ENCODE results near the gene RFNG. TPM values are rescaled to one million over a fixed set of nuclear protein-coding genes. Genes with fewer than 3 reads are reported as not detected.

Gene RFNG
- total and polyA plus RNA-seq, 10 of the 15 experiments (the other 5 are each of a cell fraction or from before 2014, with no cell fraction given), result 0.10 to 19.6 (median 6.2) TPM

- TF ChIP-seq SIN3A (IDR thresholded peaks at IDR 0.05; ENCODE audit: low read depth, low read length), result no peak
- TF ChIP-seq MYB (IDR thresholded peaks at IDR 0.05; ENCODE audit: borderline replicate concordance, low read depth, low read length), result no peak
- no peak for TF ChIP-seq SREBF1 (IDR thresholded peaks at IDR 0.05; ENCODE audit: low read length)
- TF ChIP-seq SKIL (IDR thresholded peaks at IDR 0.05; ENCODE audit: low read depth, poor library complexity, severe bottlenecking), result no peak
- TF ChIP-seq DPF2 (IDR thresholded peaks at IDR 0.05), result no peak; the same call in 1 of the 2 replicates
Observed at GRCh38 chr17:82030470-82031302, 20.9 kb downstream of the RFNG start (continued).

- ChIA-PET CTCF (interaction anchor here (0.6 to 2.3 kb wide), 15 partner anchors 8 to 827 kb away, joined by 3 to 19 read pairs (median 3); no protein-coding TSS in a partner anchor), SMC1A (ENCODE audit: uncharacterized antibody, unreplicated experiment) (interaction anchor here (0.7 to 2.5 kb wide), 5 partner anchors 76 to 389 kb away, joined by 3 to 13 read pairs (median 4); no protein-coding TSS in a partner anchor), RAD21 (ENCODE audit: unreplicated experiment) (interaction anchor here (0.6 to 1.5 kb wide), 8 partner anchors 10 to 321 kb away, joined by 3 to 4 read pairs (median 4); no protein-coding TSS in a partner anchor), POLR2A (interaction anchor here (1.1 to 1.3 kb wide), 2 partner anchors 20 to 70 kb away, joined by 3 read pairs; no protein-coding TSS in a partner anchor)
- FAIRE-seq (no peak), ATAC-seq (no peak), DNase-seq (ENCODE audit: low read depth, low spot score) (no peak)
- no peak overlapping the region for H3K27ac ChIP-seq (ENCODE audit: control insufficient read depth, insufficient read depth)
- no peaks in the 10 kb centered on the region; the same call in 1 of the 2 replicates for H3K4me1 ChIP-seq (ENCODE audit: control insufficient read depth, insufficient read depth, low read length)
- no peak overlapping the region for H2AFZ ChIP-seq (ENCODE audit: control insufficient read depth, low read depth, low read length)
- intact Hi-C loops (cut with micrococcal nuclease; ENCODE audit: unreplicated experiment) (no loop called here), in situ Hi-C loops (cut with MboI) (no loop called here)
- no peaks in the 10 kb centered on the region for H4K20me1 ChIP-seq (ENCODE audit: control insufficient read depth, insufficient read depth)
- peak overlapping the region; percentile 94 for H3K4me2 ChIP-seq (ENCODE audit: control insufficient read depth, insufficient read depth)
- 81% methylated on average over 18 of the region's 31 CpGs for WGBS (ENCODE audit: insufficient coverage, insufficient replicate concordance, low lambda C conversion rate, missing lambda C conversion rate)
- H3K9me3 ChIP-seq (replicated peaks; ENCODE audit: control insufficient read depth, insufficient read depth, low read length), result no peaks in the 10 kb centered on the region
- H3K4me3 ChIP-seq, result no peak overlapping the region
- H3K36me3 ChIP-seq (ENCODE audit: control insufficient read depth in 2 of 2, insufficient read depth in 2 of 2, low read length in 1 of 2), result no peaks in the 10 kb centered on the region; a peak in 3 of 4 replicates
- no TSS peak for BruUV-seq (replicated peaks)
- TF ChIP-seq YY1 (IDR thresholded peaks at IDR 0.05; ENCODE audit: low read depth, low read length) (no peak), IKZF2 (IDR thresholded peaks at IDR 0.05) (no peak), MYC (IDR thresholded peaks at IDR 0.05; ENCODE audit: insufficient read depth, insufficient read length, insufficient replicate concordance, low read length, severe bottlenecking) (no peak), HDAC2 (IDR thresholded peaks at IDR 0.05) (no peak)
- H3K9ac ChIP-seq (ENCODE audit: control insufficient read depth, insufficient read depth, low read length), result no peak overlapping the region
- no peaks in the 10 kb centered on the region for H3K27me3 ChIP-seq (replicated peaks in 1 of 2; ENCODE audit: control insufficient read depth in 2 of 2, insufficient read depth in 2 of 2, low read length in 1 of 2)
- no peaks in the 10 kb centered on the region for H3K79me2 ChIP-seq (ENCODE audit: control insufficient read depth, insufficient read depth, low read length)
Observed at GRCh38 chr17:82029990-82030469, 21.6 kb downstream of the RFNG start.
